HepG2 (cell line): Measurements from ENCODE around the gene UNC5A. TPM values are rescaled to one million over a fixed set of nuclear protein-coding genes. Genes with fewer than 3 reads are reported as not detected.

ENCODE experiments used
- ATAC-seq: fragments of 200-7000 bp; cut with Tn5 transposase; 3 replicates; pipeline ENCODE4 v1.9.1; 2020; ENCODE audit warnings: mild to moderate bottlenecking, moderate library complexity
- BruUV-seq: library from RNA; stranded (reverse); fragments of 400-500 nt; replicated peaks from 2 replicates; lab custom pipeline; 2021; lab: Mats Ljungman, UMichigan
- CTCF ChIA-PET: fragments of 300-600 bp; formaldehyde crosslinking; extraction: SDS; loops from one replicate; lab custom pipeline; 2021; ENCODE audit warnings: low total read pairs, inconsistent platforms, low intra/inter-chr PET ratio; lab: Yijun Ruan, JAX
- POLR2A ChIA-PET: fragments of 350-600 bp; sonication (Branson Sonifier 250); formaldehyde crosslinking; loops from one replicate; lab custom pipeline; 2020; ENCODE audit warnings: antibody characterized with exemption, inconsistent platforms; lab: Yijun Ruan, JAX
- DNase-seq: peaks from one replicate; pipeline ENCODE4 v3.0.0-alpha.2; 2015; ENCODE audit warnings: low spot score
- FAIRE-seq: peaks from 3 replicates; lab custom pipeline; 2011; peaks lifted over from hg19 to GRCh38; lab: Jason Lieb, UNC
- H2AFZ ChIP-seq: one replicate; pipeline ENCODE4 v1.6.1; 2011; ENCODE audit warnings: low read length, inconsistent platforms
- H3K27ac ChIP-seq: fragments of 300-600 bp; 3 replicates; pipeline ENCODE4 v1.8.0; 2011; ENCODE audit warnings: mixed run types, mild to moderate bottlenecking, mixed read lengths, low read length, inconsistent platforms; ENCODE audit not compliant: insufficient read depth; ENCODE audit errors: extremely low read length
- H3K27me3 ChIP-seq, 2 experiments: fragments of 200-600 bp in 1 of 2; 2 replicates in 1 of 2; 3 replicates in 1 of 2; pipeline versions ENCODE4 v1.6.0 to v1.8.0; 2011; ENCODE audit warnings: low read length in 2 of 2, mild to moderate bottlenecking in 2 of 2, moderate library complexity in 2 of 2, inconsistent platforms in 1 of 2; ENCODE audit not compliant: insufficient read depth in 2 of 2, control insufficient read depth in 1 of 2
- H3K36me3 ChIP-seq, 2 experiments: fragments of 200-600 bp in 1 of 2; replicated peaks in 1 of 2; 2 replicates in 1 of 2; 3 replicates in 1 of 2; pipeline versions ENCODE4 v1.5.1 to v1.8.0; 2011; ENCODE audit warnings: low read length in 2 of 2, inconsistent platforms in 1 of 2; ENCODE audit not compliant: insufficient read depth in 2 of 2, control insufficient read depth in 1 of 2
- H3K4me1 ChIP-seq: 2 replicates; pipeline ENCODE4 v1.5.1; 2012; ENCODE audit warnings: low read length, inconsistent platforms; ENCODE audit not compliant: insufficient read depth
- H3K4me2 ChIP-seq: 2 replicates; pipeline ENCODE4 v1.6.0; 2011; ENCODE audit warnings: low read depth, low read length, inconsistent platforms
- H3K4me3 ChIP-seq, 3 experiments: fragments of 200-600 bp in 1 of 3; sonication (generic), shearing (Covaris generic) in 1 of 3; replicated peaks in 1 of 3; 2 replicates each; pipeline ENCODE4 v1.5.1; 2011 to 2016; ENCODE audit warnings: low read length in 3 of 3, inconsistent platforms in 2 of 3, low read depth in 2 of 3, mild to moderate bottlenecking in 2 of 3, control low read depth in 1 of 3, mixed read lengths in 1 of 3; ENCODE audit not compliant: insufficient read depth in 1 of 3
- H3K79me2 ChIP-seq: one replicate; pipeline ENCODE4 v1.6.1; 2011; ENCODE audit warnings: low read length, inconsistent platforms; ENCODE audit not compliant: insufficient read depth
- H3K9ac ChIP-seq: 2 replicates; pipeline ENCODE4 v1.6.0; 2011; ENCODE audit warnings: mild to moderate bottlenecking, low read depth, low read length, inconsistent platforms; ENCODE audit not compliant: insufficient read depth
- H3K9me3 ChIP-seq: 2 replicates; pipeline ENCODE4 v1.5.1; 2012; ENCODE audit warnings: mild to moderate bottlenecking, low read length
- H4K20me1 ChIP-seq: 2 replicates; pipeline ENCODE4 v1.6.0; 2011; ENCODE audit warnings: inconsistent platforms, mild to moderate bottlenecking, low read length, moderate library complexity; ENCODE audit not compliant: insufficient read depth
- FOXA3 ChIP-seq: IDR thresholded peaks from 2 replicates; pipeline ENCODE4 v1.6.1; 2016; ENCODE audit warnings: missing genetic modification reagents, missing compliant biosample characterization
- GATAD2A ChIP-seq: IDR thresholded peaks from 2 replicates; pipeline ENCODE4 v1.6.1; 2016
- MNT ChIP-seq: fragments of 450-650 bp; IDR thresholded peaks from 2 replicates; pipeline ENCODE4 v1.6.1; 2016
- MYNN ChIP-seq: sonication (generic); formaldehyde crosslinking; IDR thresholded peaks from 2 replicates; pipeline ENCODE4 v1.4.0; 2020; ENCODE audit warnings: mild to moderate bottlenecking, low read depth, missing genetic modification reagents
- NPAS2 ChIP-seq: sonication (generic); formaldehyde crosslinking; IDR thresholded peaks from 2 replicates; pipeline ENCODE4 v1.8.0; 2022; ENCODE audit warnings: mild to moderate bottlenecking, missing genetic modification reagents, borderline replicate concordance
- PAWR ChIP-seq: sonication (generic); formaldehyde crosslinking; IDR thresholded peaks from 2 replicates; pipeline ENCODE4 v1.4.0; 2020; ENCODE audit warnings: missing genetic modification reagents, mild to moderate bottlenecking, borderline replicate concordance
- PRMT3 ChIP-seq: sonication (generic); formaldehyde crosslinking; IDR thresholded peaks from 2 replicates; pipeline ENCODE4 v1.8.1; 2022; ENCODE audit warnings: low read depth, mild to moderate bottlenecking, moderate library complexity, missing genetic modification reagents, borderline replicate concordance
- RAD51 ChIP-seq: fragments of 450-650 bp; IDR thresholded peaks from 2 replicates; pipeline ENCODE4 v1.6.1; 2016; ENCODE audit warnings: borderline replicate concordance
- ZNF569 ChIP-seq: sonication (generic); formaldehyde crosslinking; IDR thresholded peaks from 2 replicates; pipeline ENCODE4 v1.5.0; 2020; ENCODE audit warnings: mild to moderate bottlenecking, missing genetic modification reagents, moderate library complexity, borderline replicate concordance
- ZNF776 ChIP-seq: sonication (generic); formaldehyde crosslinking; IDR thresholded peaks from 2 replicates; pipeline ENCODE4 v1.4.0; 2020; ENCODE audit warnings: mild to moderate bottlenecking, missing genetic modification reagents
- ZNF841 ChIP-seq: sonication (generic); formaldehyde crosslinking; IDR thresholded peaks from 2 replicates; pipeline ENCODE4 v1.8.1; 2023; ENCODE audit warnings: missing genetic modification reagents, borderline replicate concordance
- WGBS: methylation state at CpG from one replicate; pipeline ENCODE4 v1.1.6; 2017; ENCODE audit warnings: low lambda C conversion rate; 5-methylcytosine and 5-hydroxymethylcytosine counted together
- in situ Hi-C: cut with HindIII; loops from 2 replicates; pipeline ENCODE4 v1.10.0; 2017; ENCODE audit warnings: low pct_unique_long_range_greater_than_20kb; ENCODE audit not compliant: extremely low pct_ligation_motif_present
- intact Hi-C: fragments of 100-400 bp; cut with micrococcal nuclease; formaldehyde crosslinking; loops from one replicate; pipeline ENCODE4 v1.10.0; 2022; ENCODE audit not compliant: unreplicated experiment
- polyA plus RNA-seq, 8 experiments: library from polyadenylated mRNA; depleted of rRNA in 3 of 8; stranded (reverse) in 7 of 8; unstranded in 1 of 8; fragments of >200 nt; fragmentation: Illumina TruSeq in 4 of 8; extraction: Trizol in 4 of 8; gene quantifications; 2 replicates each; pipeline versions ENCODE4 v1.2.1 to v1.2.3, GENCODE V29; 2011 to 2016; ENCODE audit warnings: low read depth in 4 of 8, missing spikeins in 1 of 8, mixed read lengths in 1 of 8; ENCODE audit not compliant: insufficient read depth in 1 of 8
- total RNA-seq, 5 experiments: library from RNA; depleted of rRNA; stranded (reverse); fragments of >200 nt; fragmentation: Illumina TruSeq; extraction: Trizol; gene quantifications; 2 replicates each; pipeline ENCODE4 v1.2.3, GENCODE V29; 2016; ENCODE audit warnings: low read depth in 1 of 5
- TF ChIP-seq, protein P1 (sequence below): sonication (generic); formaldehyde crosslinking; IDR thresholded peaks from 2 replicates; pipeline ENCODE4 v1.4.0; 2020; ENCODE audit warnings: mild to moderate bottlenecking, missing genetic modification reagents
- TF ChIP-seq, protein P2 (sequence below): sonication (generic); formaldehyde crosslinking; IDR thresholded peaks from 2 replicates; pipeline ENCODE4 v1.4.0; 2020; ENCODE audit warnings: missing genetic modification reagents

UNC5A gene
- total and polyA plus RNA-seq, 2 of the 13 experiments (the other 11 are each of a cell fraction or from before 2014, with no cell fraction given): not detected

DNA sequence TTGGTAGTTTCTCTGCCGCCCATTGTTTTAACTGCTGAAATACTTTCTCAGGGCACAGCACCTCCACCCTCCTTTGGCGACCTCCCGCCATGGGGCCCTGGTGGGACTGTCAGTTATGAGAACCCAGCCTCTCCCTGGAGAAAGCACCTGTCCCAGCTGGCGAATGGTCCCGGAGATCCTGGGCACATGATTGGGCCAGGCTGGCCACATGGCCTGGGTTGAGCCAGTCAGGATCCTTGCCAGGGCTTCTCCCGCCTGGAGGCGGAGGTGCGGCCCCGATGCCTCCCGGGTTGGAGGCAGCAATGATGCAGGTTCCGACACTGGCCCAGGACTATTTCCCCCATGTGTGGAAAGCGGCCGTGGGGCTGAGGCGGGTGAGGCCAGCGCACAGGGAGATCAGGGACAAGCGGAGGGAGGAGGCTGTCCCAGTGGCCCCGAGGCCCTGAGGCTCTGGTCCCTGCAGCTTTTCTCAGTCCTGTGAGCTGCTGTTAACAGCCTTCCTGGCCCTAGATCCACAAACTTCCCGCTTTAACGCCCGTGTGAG lies 13.6 kb downstream of the UNC5A start:
- WGBS: 59% methylated on average over 9 of the region's 20 CpGs
- Histone ChIP-seq H3K36me3 (no peaks in the 10 kb centered on the region), H3K27ac (no peak overlapping the region), H3K9ac (no peak overlapping the region), H3K9me3 (no peaks in the 10 kb centered on the region), H4K20me1 (no peaks in the 10 kb centered on the region), H3K4me2 (no peak overlapping the region), H3K4me3 (no peak overlapping the region), H3K79me2 (no peaks in the 10 kb centered on the region), H2AFZ (no peak overlapping the region), H3K4me1 (peaks cover 27% of the 10 kb centered on the region), H3K27me3 (peaks cover 1 to 13% of the 10 kb centered on the region in 2 experiments; a peak in 3 of 5 replicates)
- FAIRE-seq (no peak), DNase-seq (no peak), ATAC-seq (no peak)
- BruUV-seq: no TSS peak
- CTCF ChIA-PET: no interaction called here
- POLR2A ChIA-PET: no interaction called here
- in situ Hi-C loops (no loop called here), intact Hi-C loops (no loop called here)
- TF ChIP-seq GATAD2A (no peak), MNT (peak; percentile 27; the same call in 1 of the 2 replicates)

GRCh38 chr5:176824604-176825003 lies 14.2 kb downstream of the UNC5A start:
- Histone ChIP-seq H2AFZ (no peak overlapping the region), H3K9ac (no peak overlapping the region), H3K4me2 (no peak overlapping the region), H3K4me3 (no peak overlapping the region), H3K4me1 (peaks cover 22% of the 10 kb centered on the region), H3K36me3 (no peaks in the 10 kb centered on the region), H3K9me3 (no peaks in the 10 kb centered on the region), H3K27me3 (peaks cover 1 to 13% of the 10 kb centered on the region in 2 experiments; a peak in 3 of 5 replicates), H4K20me1 (no peaks in the 10 kb centered on the region), H3K27ac (no peak overlapping the region), H3K79me2 (no peaks in the 10 kb centered on the region)
- FAIRE-seq: no peak
- DNase-seq: no peak
- 50% methylated on average over 5 of the region's 5 CpGs for WGBS
- ChIA-PET POLR2A (no interaction called here), CTCF (no interaction called here)
- BruUV-seq: no TSS peak
- no peak for ATAC-seq
- in situ Hi-C loops: no loop called here
- intact Hi-C loops: no loop called here
- TF ChIP-seq, protein P1, sequence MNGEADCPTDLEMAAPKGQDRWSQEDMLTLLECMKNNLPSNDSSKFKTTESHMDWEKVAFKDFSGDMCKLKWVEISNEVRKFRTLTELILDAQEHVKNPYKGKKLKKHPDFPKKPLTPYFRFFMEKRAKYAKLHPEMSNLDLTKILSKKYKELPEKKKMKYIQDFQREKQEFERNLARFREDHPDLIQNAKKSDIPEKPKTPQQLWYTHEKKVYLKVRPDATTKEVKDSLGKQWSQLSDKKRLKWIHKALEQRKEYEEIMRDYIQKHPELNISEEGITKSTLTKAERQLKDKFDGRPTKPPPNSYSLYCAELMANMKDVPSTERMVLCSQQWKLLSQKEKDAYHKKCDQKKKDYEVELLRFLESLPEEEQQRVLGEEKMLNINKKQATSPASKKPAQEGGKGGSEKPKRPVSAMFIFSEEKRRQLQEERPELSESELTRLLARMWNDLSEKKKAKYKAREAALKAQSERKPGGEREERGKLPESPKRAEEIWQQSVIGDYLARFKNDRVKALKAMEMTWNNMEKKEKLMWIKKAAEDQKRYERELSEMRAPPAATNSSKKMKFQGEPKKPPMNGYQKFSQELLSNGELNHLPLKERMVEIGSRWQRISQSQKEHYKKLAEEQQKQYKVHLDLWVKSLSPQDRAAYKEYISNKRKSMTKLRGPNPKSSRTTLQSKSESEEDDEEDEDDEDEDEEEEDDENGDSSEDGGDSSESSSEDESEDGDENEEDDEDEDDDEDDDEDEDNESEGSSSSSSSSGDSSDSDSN (CRISPR knock-in tag): no peak
- TF ChIP-seq ZNF569 (CRISPR knock-in tag) (no peak), PRMT3 (CRISPR knock-in tag) (no peak), ZNF841 (CRISPR knock-in tag) (no peak), MYNN (CRISPR knock-in tag) (no peak), ZNF776 (CRISPR knock-in tag) (no peak), RAD51 (no peak), NPAS2 (CRISPR knock-in tag) (no peak), FOXA3 (CRISPR knock-in tag) (no peak), PAWR (CRISPR knock-in tag) (no peak)
- TF ChIP-seq, protein P2, sequence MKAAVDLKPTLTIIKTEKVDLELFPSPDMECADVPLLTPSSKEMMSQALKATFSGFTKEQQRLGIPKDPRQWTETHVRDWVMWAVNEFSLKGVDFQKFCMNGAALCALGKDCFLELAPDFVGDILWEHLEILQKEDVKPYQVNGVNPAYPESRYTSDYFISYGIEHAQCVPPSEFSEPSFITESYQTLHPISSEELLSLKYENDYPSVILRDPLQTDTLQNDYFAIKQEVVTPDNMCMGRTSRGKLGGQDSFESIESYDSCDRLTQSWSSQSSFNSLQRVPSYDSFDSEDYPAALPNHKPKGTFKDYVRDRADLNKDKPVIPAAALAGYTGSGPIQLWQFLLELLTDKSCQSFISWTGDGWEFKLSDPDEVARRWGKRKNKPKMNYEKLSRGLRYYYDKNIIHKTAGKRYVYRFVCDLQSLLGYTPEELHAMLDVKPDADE (CRISPR knock-in tag): no peak
